Effector memory CD8-positive, alpha-beta T cell (primary cell): Measurements from ENCODE around the gene SEMA4D.

Experiments
- ATAC-seq: fragments of 150-1000 bp; cut with Tn5 transposase; replicated peaks from 2 replicates; pipeline ENCODE4 v1.10.0; 2021; ENCODE audit warnings: mild to moderate bottlenecking, moderate library complexity
- DNase-seq, 3 experiments: peaks; one replicate each; pipeline ENCODE4 v3.0.0; 2021
- H3K27ac Mint-ChIP-seq, 2 donors: one replicate each; pipeline ENCODE4 v1.8.0; 2022; ENCODE audit warnings: mild to moderate bottlenecking in 2 of 2, mixed read lengths in 2 of 2, moderate library complexity in 2 of 2
- H3K27me3 Mint-ChIP-seq, 2 donors: one replicate each; pipeline ENCODE4 v1.8.0; 2022; ENCODE audit warnings: mixed read lengths in 2 of 2
- H3K36me3 Mint-ChIP-seq: one replicate; pipeline ENCODE4 v1.8.0; 2022; ENCODE audit warnings: mild to moderate bottlenecking, moderate library complexity, mixed read lengths; ENCODE audit not compliant: insufficient read depth
- H3K4me1 Mint-ChIP-seq, 2 donors: one replicate each; pipeline ENCODE4 v1.8.0; 2022; ENCODE audit warnings: low read depth in 2 of 2, mixed read lengths in 2 of 2
- H3K4me3 Mint-ChIP-seq, 2 donors: one replicate each; pipeline ENCODE4 v1.8.0; 2022; ENCODE audit warnings: mild to moderate bottlenecking in 2 of 2, mixed read lengths in 2 of 2, moderate library complexity in 2 of 2
- H3K9me3 Mint-ChIP-seq, 2 donors: one replicate each; pipeline ENCODE4 v1.8.0; 2022; ENCODE audit warnings: mixed read lengths in 2 of 2

The SEMA4D gene

GRCh38 chr9:89471390-89471789, 26.5 kb downstream of the SEMA4D start:
- Mint-ChIP-seq H3K27ac (peak overlapping the region in 1 of 2 donors; percentile 82), H3K4me1 (peaks cover 75 to 86% of the 10 kb centered on the region in 2 donors), H3K9me3 (no peaks in the 10 kb centered on the region), H3K27me3 (no peaks in the 10 kb centered on the region), H3K4me3 (peak overlapping the region; percentile 84 to 92), H3K36me3 (peaks cover 57% of the 10 kb centered on the region)
- ATAC-seq (no peak), DNase-seq (no peak)

GRCh38 chr9:89470224-89470839, 27.6 kb downstream of the SEMA4D start:
- Mint-ChIP-seq H3K27me3 (no peaks in the 10 kb centered on the region), H3K36me3 (peaks cover 56% of the 10 kb centered on the region), H3K4me1 (peaks cover 75 to 86% of the 10 kb centered on the region in 2 donors)

DNA sequence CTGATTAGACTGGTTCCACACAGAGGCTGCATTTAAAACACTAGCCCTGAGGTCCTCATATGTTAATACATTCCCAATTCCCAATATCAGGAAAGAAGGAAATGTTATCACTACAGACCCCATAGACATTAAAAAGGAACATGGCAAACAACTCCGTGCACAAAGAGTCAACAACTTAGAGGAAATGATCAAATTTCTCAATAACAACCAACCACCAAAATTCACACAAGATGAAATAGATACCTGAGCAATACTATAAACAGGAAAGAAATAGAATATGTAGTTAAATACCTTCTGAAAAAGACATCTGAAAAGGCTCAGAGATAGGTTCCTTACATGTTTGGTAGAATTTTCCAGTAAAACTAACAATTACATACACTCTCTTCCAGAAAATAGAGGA, 28.9 kb downstream of the SEMA4D start:
- Mint-ChIP-seq H3K27ac (peak overlapping the region; percentile 69 to 92), H3K4me1 (peaks cover 81 to 90% of the 10 kb centered on the region in 2 donors), H3K9me3 (no peaks in the 10 kb centered on the region), H3K27me3 (no peaks in the 10 kb centered on the region), H3K4me3 (peak overlapping the region; percentile 84 to 92), H3K36me3 (peaks cover 58% of the 10 kb centered on the region)
- ATAC-seq, result peak; percentile 21
- DNase-seq, result no peak

More at GRCh38 chr9:89470224-89470839, 27.6 kb downstream of the SEMA4D start:
- DNase-seq, result no peak
- peak overlapping the region; percentile 52 to 92 for H3K27ac Mint-ChIP-seq
- H3K9me3 Mint-ChIP-seq, result no peaks in the 10 kb centered on the region
- H3K4me3 Mint-ChIP-seq, result peak overlapping the region; percentile 84 to 92
- ATAC-seq, result peak; percentile 18

DNA sequence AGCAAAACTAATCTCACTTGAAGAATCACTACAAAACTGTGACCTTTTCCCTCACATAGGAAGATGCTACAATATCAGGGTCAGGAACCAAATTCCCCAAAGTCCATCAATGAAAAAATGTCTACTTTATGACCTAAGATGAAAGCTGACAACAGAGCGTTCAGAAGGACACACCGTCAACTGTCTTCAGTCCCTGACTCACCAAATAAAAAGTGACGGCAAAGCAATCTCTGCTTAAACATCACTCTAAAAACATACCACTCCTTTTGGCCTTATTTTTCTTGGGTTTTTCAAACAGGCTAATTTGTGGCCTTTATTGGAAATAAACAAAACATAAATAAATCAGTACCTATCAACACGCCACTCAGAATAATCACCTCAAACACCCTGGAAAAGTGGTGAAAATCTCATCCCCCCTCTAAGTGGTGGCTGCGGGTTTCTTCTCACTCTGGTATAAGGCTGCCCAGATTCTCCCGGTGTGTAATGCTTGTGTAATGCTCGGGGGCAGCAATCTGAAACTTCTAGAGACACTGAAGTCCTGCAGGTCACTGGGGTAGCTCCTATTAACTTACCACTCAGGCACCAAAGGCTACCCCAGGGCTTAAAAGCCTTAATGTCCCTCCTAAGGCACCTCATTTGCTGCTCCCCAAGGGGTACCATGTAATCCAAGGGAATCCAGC, 29.5 kb downstream of the SEMA4D start:
- peak overlapping the region; percentile 69 to 92 for H3K27ac Mint-ChIP-seq
- ATAC-seq, result peak; percentile 27
- DNase-seq, result no peak
- H3K4me3 Mint-ChIP-seq, result peak overlapping the region; percentile 84 to 92
- peaks cover 81 to 88% of the 10 kb centered on the region in 2 donors for H3K4me1 Mint-ChIP-seq
- H3K9me3 Mint-ChIP-seq, result no peaks in the 10 kb centered on the region
- no peaks in the 10 kb centered on the region for H3K27me3 Mint-ChIP-seq
- H3K36me3 Mint-ChIP-seq, result peaks cover 57% of the 10 kb centered on the region

DNA sequence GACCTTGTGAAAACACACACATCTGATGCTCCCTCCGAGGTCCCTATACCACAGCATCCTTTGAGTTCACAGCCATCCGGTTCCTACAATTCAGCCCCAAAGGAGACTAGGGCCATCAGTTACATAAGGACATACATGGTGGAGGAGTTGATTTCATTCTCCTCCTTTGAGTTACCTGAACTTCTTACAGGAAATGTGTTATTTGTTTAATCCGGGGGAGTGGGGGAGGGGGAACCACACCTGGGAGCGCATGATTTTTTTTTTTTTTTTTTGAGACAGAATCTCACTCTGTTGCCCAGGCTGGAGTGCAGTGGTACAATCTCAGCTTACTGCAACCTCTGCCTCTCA, 30.7 kb downstream of the SEMA4D start:
- H3K36me3 Mint-ChIP-seq, result peaks cover 54% of the 10 kb centered on the region
- peaks cover 88 to 92% of the 10 kb centered on the region in 2 donors for H3K4me1 Mint-ChIP-seq
- peak overlapping the region; percentile 84 to 92 for H3K4me3 Mint-ChIP-seq
- no peaks in the 10 kb centered on the region for H3K9me3 Mint-ChIP-seq
- no peaks in the 10 kb centered on the region for H3K27me3 Mint-ChIP-seq
- no peak for DNase-seq
- peak; percentile 4 for ATAC-seq
- H3K27ac Mint-ChIP-seq, result peak overlapping the region; percentile 89 to 92

DNA sequence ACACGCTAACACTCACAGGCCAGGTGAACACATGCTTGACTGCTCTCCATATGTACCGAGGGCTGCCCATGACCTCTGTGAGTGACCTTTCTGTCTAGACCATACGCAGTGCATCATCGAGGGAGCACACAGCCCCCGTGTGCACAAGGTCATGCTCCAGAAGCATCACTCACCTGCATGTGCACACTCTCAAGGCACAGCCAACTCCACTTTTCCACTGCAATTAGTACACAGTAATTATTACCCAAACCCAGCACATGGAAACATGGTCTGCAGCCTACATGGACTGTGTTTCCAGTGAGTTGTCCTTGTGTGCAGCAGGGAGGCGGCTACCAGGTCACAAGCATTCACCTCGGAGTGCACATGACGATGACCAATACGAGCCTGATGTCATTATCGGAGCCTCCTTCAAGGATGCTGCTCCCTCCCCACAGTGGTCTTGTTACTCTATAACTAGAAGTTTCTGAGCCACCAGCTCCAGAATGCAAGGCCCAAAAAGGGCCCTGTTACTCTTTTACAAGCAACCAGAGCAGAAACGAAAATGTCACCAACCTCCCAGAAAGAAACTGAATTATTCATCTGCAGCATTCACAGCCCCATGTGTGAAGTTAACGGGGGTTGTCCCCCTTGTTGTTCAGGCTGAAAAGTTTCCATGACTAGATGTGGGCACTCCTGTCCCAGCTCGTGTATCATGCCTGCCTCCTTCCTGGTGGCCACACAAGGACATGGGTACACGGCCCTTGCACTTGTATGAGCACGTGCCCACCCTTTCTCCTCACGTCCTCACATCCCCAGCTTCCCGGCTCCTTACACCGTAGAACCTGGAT, 31.2 kb downstream of the SEMA4D start:
- H3K4me3 Mint-ChIP-seq, result peak overlapping the region; percentile 84 to 92
- H3K4me1 Mint-ChIP-seq, result peaks cover 90 to 92% of the 10 kb centered on the region in 2 donors
- no peaks in the 10 kb centered on the region for H3K9me3 Mint-ChIP-seq
- H3K27ac Mint-ChIP-seq, result peak overlapping the region; percentile 89 to 92
- no peak for DNase-seq
- ATAC-seq, result peak; percentile 19
- no peaks in the 10 kb centered on the region for H3K27me3 Mint-ChIP-seq
- H3K36me3 Mint-ChIP-seq, result peaks cover 50% of the 10 kb centered on the region

DNA sequence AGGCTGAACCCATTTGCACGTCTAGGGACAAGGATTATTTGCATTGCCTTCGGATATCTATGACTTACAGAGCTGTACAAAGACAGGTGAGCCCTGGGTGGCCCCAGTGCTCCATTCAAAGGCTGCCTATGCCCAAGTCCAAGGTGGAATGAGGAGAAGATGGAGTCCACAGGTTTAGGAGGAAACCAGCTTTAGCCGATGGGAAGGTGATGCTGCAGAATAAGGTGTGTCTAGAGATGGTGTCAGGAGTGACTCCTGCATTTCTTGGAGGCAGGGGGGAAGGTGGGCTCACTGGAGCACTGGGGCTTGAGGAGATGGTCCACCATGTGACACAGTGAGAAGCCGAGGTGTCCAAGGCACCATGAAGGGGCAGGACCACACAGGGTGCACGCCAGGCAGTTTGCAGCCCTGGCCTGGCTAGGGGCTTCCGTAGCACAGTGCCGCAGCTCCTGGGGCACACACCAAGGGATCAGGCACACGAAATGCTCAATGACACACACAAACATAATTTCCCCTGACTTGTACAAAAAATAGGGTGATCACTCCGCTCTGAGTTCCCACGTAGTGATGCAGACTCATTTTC, 32.1 kb downstream of the SEMA4D start:
- Mint-ChIP-seq H3K27ac (peak overlapping the region; percentile 89 to 92), H3K4me3 (peak overlapping the region; percentile 84 to 92)

GRCh38 chr9:89465001-89465451, 32.9 kb downstream of the SEMA4D start:
- peaks cover 39% of the 10 kb centered on the region for H3K36me3 Mint-ChIP-seq
- H3K9me3 Mint-ChIP-seq, result no peaks in the 10 kb centered on the region
- no peak for ATAC-seq
- peak overlapping the region; percentile 84 to 92 for H3K4me3 Mint-ChIP-seq
- peak overlapping the region; percentile 89 to 92 for H3K27ac Mint-ChIP-seq
- peaks cover 91% of the 10 kb centered on the region in 2 donors for H3K4me1 Mint-ChIP-seq
- no peaks in the 10 kb centered on the region for H3K27me3 Mint-ChIP-seq
- DNase-seq, result no peak

More for the DNA sequence above, 32.1 kb downstream of the SEMA4D start:
- Mint-ChIP-seq H3K9me3 (no peaks in the 10 kb centered on the region), H3K4me1 (peaks cover 90 to 91% of the 10 kb centered on the region in 2 donors), H3K27me3 (no peaks in the 10 kb centered on the region), H3K36me3 (peaks cover 47% of the 10 kb centered on the region)
- ATAC-seq (no peak), DNase-seq (no peak)

DNA sequence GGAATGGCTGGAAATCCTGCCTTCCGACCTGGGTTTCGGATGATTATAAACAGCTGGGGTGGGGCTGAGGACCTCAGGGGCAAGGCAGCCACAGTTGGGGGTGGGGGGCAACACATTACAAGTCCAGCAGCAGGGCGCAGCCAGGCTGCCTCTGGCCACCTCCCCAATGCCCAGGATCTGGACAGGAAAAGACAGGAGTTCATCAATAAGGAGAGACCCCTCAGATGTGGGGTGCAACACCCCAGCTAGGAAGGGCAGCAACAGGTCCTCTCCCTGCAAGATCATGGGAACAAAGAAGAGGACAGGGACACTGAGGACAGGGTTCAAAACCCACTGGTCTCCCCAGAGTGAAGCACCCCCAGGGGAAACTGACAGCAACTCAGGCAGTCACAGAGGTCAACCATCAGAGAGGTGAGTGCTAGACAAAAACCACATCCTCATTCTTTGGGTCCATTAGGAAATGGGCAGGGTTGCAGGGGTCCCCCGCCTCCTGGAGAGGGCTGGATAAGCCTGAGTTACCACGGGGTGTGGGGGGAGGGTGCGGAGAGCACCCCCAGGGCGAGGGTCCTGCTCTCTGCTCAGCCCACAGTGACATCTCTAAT, 33.5 kb downstream of the SEMA4D start:
- peaks cover 36% of the 10 kb centered on the region for H3K36me3 Mint-ChIP-seq
- H3K4me1 Mint-ChIP-seq, result peaks cover 91 to 92% of the 10 kb centered on the region in 2 donors
- peak overlapping the region; percentile 84 to 92 for H3K4me3 Mint-ChIP-seq
- DNase-seq, result no peak
- no peaks in the 10 kb centered on the region for H3K27me3 Mint-ChIP-seq
- peak; percentile 15 for ATAC-seq
- H3K9me3 Mint-ChIP-seq, result no peaks in the 10 kb centered on the region
- H3K27ac Mint-ChIP-seq, result peak overlapping the region; percentile 89 to 92

DNA sequence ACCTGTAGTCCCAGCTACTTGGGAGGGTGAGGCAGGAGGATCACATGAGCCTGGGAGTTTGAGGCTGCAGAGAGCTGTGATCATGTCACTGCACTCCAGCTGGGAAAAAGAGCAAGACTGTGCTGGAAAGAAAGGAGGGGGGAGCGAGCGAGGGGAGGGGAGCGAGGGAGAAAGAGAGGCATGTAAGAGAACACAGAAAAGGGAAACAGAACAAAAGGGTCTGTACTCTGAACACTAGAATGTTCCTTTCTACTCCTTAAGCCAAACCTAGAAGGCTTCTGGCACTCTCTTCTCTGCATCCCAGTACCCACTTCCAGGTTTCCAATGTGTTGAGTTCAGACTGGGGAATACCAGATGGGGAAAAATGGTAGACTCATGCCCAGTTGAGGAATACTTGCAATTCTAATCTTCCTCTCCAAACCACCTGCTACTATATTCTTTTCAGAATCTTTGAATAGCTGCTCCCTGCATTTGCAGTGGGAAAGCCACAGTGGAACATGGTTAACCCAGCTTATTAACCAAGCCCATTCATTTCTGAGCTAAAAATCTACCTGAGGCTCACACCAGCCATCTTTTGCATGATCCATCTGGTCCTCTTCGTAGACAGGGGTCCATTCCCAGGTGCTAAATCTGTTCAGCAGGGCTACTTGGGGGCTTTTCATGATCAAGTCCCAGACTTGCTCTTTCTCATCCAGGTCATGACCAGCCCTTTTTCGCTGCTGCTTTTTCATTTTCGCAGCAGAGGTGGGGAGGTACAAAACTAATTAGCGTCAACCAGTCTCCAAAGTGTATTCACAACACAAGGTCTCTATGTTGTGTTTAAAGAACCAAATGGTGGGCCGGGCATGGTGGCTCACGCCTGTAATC, 34.9 kb downstream of the SEMA4D start:
- DNase-seq (no peak), ATAC-seq (no peak)
- Mint-ChIP-seq H3K27ac (peak overlapping the region; percentile 89 to 92), H3K36me3 (peaks cover 40% of the 10 kb centered on the region), H3K4me1 (peaks cover 89 to 91% of the 10 kb centered on the region in 2 donors), H3K4me3 (peak overlapping the region; percentile 84 to 92), H3K9me3 (no peaks in the 10 kb centered on the region), H3K27me3 (no peaks in the 10 kb centered on the region)

GRCh38 chr9:89462199-89462598, 35.7 kb downstream of the SEMA4D start:
- H3K4me3 Mint-ChIP-seq, result peak overlapping the region; percentile 84 to 92
- peaks cover 39% of the 10 kb centered on the region for H3K36me3 Mint-ChIP-seq
- no peaks in the 10 kb centered on the region for H3K9me3 Mint-ChIP-seq
- ATAC-seq, result no peak
- no peaks in the 10 kb centered on the region for H3K27me3 Mint-ChIP-seq
- DNase-seq, result no peak
- peak overlapping the region in 1 of 2 donors; percentile 92 for H3K27ac Mint-ChIP-seq
- H3K4me1 Mint-ChIP-seq, result peaks cover 88 to 90% of the 10 kb centered on the region in 2 donors

- H3K27me3 Mint-ChIP-seq, result no peaks in the 10 kb centered on the region
- H3K4me3 Mint-ChIP-seq, result no peak overlapping the region
- peak overlapping the region in 1 of 2 donors; percentile 92 for H3K27ac Mint-ChIP-seq
- no peaks in the 10 kb centered on the region for H3K9me3 Mint-ChIP-seq
- peaks cover 89% of the 10 kb centered on the region in 2 donors for H3K4me1 Mint-ChIP-seq
- peaks cover 31% of the 10 kb centered on the region for H3K36me3 Mint-ChIP-seq
- ATAC-seq (no peak), DNase-seq (no peak)
These were observed 36.6 kb downstream of the SEMA4D start for GRCh38 chr9:89461265-89461664.
